Gastrocnemius medialis (tissue), 4 donors: ENCODE measurements around the gene PCID2. TPM values are rescaled to one million over a fixed set of nuclear protein-coding genes. Genes with fewer than 3 reads are reported as not detected.

Experiments
- ATAC-seq, 2 donors: fragments of 150-250 bp; one replicate each; pipeline ENCODE4 v1.9.1; 2016
- DNase-seq, 2 donors: peaks; one replicate each; pipeline ENCODE4 v3.0.0-alpha.2; 2019
- H3K27ac ChIP-seq, 4 donors: fragments of 200-600 bp; sonication (generic); 1 replicate in 1 of 4; 2 replicates in 3 of 4; pipeline ENCODE4 v1.5.1; 2016 to 2018; ENCODE audit warnings: mild to moderate bottlenecking in 2 of 4, moderate library complexity in 1 of 4
- H3K27me3 ChIP-seq, 3 donors: fragments of 200-600 bp; sonication (generic) in 2 of 3; 1 replicate in 1 of 3; 2 replicates in 2 of 3; pipeline versions ENCODE4 v1.5.1 to v1.6.0; 2016 to 2019; ENCODE audit warnings: mild to moderate bottlenecking in 1 of 3, moderate library complexity in 1 of 3
- H3K36me3 ChIP-seq, 2 donors: fragments of 200-600 bp; sonication (generic) in 1 of 2; one replicate each; pipeline ENCODE4 v1.5.1; 2017 to 2018
- H3K4me1 ChIP-seq, 2 donors: fragments of 200-600 bp; sonication (generic) in 1 of 2; one replicate each; pipeline ENCODE4 v1.5.1; 2016 to 2017; ENCODE audit warnings: mild to moderate bottlenecking in 2 of 2
- H3K4me3 ChIP-seq, 4 donors: fragments of 200-600 bp; sonication (generic) in 3 of 4; 1 replicate in 1 of 4; 2 replicates in 3 of 4; pipeline ENCODE4 v1.5.1; 2016 to 2019; ENCODE audit warnings: mild to moderate bottlenecking in 2 of 4
- H3K9me3 ChIP-seq, 3 donors: fragments of 200-600 bp; sonication (generic) in 2 of 3; 1 replicate in 1 of 3; 2 replicates in 2 of 3; pipeline ENCODE4 v1.5.1; 2016 to 2019
- POLR2A ChIP-seq, 2 donors: fragments of 450-650 bp; IDR thresholded peaks; one replicate each; pipeline ENCODE4 v1.6.1; 2017; ENCODE audit warnings: antibody characterized with exemption in 2 of 2, mild to moderate bottlenecking in 2 of 2, moderate library complexity in 2 of 2
- in situ Hi-C, 4 donors: fragments of 200-750 bp; cut with MboI; loops; one replicate each; pipeline versions ENCODE4 v1.15.0 to v1.8.0; 2017; ENCODE audit warnings: low sequenced_read_pairs in 4 of 4
- intact Hi-C: fragments of 100-400 bp; cut with DNase I; formaldehyde crosslinking; loops from one replicate; pipeline ENCODE4 v1.15.1; 2023; ENCODE audit warnings: low total_unique reads
- total RNA-seq, 4 donors: library from RNA; depleted of rRNA; stranded (reverse); fragments of >200 nt; gene quantifications; one replicate each; pipeline versions ENCODE4 v1.1.0 to v1.2.3, GENCODE V29; 2016
- TF ChIP-seq, protein P1 (sequence below), 5 experiments: fragments of 450-650 bp in 3 of 5; fragments of 200-600 bp in 2 of 5; sonication (generic) in 2 of 5; IDR thresholded peaks in 4 of 5; conservative IDR thresholded peaks in 1 of 5; 1 replicate in 4 of 5; 2 replicates in 1 of 5; pipeline ENCODE4 v1.5.1; 2016 to 2019; ENCODE audit warnings: antibody characterized with exemption in 5 of 5, mild to moderate bottlenecking in 3 of 5, moderate library complexity in 3 of 5

PCID2 gene
- total RNA-seq, 4 donors from 2014 or later = 26.4 to 45.6 (median 28.0) TPM

DNA sequence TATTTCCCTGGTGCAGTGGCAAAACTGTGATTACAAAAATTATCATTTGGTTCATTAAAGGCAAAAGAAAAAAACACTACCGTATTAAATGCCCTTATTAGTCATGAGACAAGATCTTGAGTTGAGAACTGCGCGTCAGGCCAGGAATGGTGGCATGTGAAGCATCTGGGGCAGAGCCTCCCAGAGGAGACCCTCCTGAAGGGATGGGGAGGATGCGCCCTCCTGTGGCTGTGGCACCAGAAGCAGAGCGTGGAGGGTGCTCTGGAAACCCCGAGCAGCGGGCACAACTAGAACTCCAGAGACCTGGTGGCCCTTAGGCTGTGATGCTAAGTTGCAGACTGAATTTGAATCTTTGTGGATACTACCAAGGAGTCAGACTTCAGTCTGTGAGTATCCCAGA is 12.4 kb upstream of the PCID2 start:
- ATAC-seq (no peak), DNase-seq (no peak)
- intact Hi-C loops = no loop called here
- in situ Hi-C loops = no loop called here
- peak overlapping the region in 3 of 4 donors; percentile 5 to 100 (median 100) for H3K27ac ChIP-seq
- H3K36me3 ChIP-seq = peaks cover 0 to 23% of the 10 kb centered on the region in 2 donors
- no peaks in the 10 kb centered on the region for H3K9me3 ChIP-seq
- no peaks in the 10 kb centered on the region for H3K27me3 ChIP-seq
- H3K4me1 ChIP-seq = peaks cover 38 to 50% of the 10 kb centered on the region in 2 donors
- H3K4me3 ChIP-seq = no peak overlapping the region
- TF ChIP-seq POLR2A (IDR thresholded peaks at IDR 0.05) = no peak
- TF ChIP-seq, protein P1, sequence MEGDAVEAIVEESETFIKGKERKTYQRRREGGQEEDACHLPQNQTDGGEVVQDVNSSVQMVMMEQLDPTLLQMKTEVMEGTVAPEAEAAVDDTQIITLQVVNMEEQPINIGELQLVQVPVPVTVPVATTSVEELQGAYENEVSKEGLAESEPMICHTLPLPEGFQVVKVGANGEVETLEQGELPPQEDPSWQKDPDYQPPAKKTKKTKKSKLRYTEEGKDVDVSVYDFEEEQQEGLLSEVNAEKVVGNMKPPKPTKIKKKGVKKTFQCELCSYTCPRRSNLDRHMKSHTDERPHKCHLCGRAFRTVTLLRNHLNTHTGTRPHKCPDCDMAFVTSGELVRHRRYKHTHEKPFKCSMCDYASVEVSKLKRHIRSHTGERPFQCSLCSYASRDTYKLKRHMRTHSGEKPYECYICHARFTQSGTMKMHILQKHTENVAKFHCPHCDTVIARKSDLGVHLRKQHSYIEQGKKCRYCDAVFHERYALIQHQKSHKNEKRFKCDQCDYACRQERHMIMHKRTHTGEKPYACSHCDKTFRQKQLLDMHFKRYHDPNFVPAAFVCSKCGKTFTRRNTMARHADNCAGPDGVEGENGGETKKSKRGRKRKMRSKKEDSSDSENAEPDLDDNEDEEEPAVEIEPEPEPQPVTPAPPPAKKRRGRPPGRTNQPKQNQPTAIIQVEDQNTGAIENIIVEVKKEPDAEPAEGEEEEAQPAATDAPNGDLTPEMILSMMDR (IDR thresholded peaks at IDR 0.05 in 4 of 5, conservative IDR thresholded peaks at IDR 0.05 in 1 of 5) = peak in 2 of 5 experiments; percentile 22 to 31

DNA sequence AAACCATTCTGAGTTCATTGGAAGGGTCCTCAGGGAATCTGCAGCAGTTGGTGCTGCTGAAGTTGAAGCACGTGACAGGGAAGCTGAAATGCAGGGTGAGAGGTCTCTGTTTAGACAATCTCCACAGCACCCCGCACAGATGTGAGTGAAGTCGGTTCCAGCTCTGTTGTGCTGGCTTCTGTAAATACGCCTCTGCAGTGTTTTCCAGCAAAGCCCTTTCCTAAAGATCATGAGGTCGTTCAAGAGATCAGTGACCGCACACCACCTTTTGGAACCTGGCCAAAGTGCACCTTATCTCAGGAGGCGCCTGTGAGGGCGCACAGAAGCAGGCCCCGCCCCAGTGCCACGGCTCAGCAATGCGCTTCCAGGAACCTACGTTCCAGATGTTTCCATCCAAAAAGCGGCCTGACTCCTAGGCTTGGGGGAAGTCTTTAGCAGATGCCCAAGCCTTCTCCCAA is 11.7 kb upstream of the PCID2 start:
- in situ Hi-C loops (no loop called here), intact Hi-C loops (no loop called here)
- Histone ChIP-seq H3K36me3 (peaks cover 0 to 16% of the 10 kb centered on the region in 2 donors), H3K27me3 (no peaks in the 10 kb centered on the region), H3K4me3 (no peak overlapping the region), H3K4me1 (peaks cover 45 to 57% of the 10 kb centered on the region in 2 donors), H3K9me3 (no peaks in the 10 kb centered on the region), H3K27ac (peak overlapping the region; percentile 92 to 100 (median 97))
- DNase-seq = no peak
- TF ChIP-seq POLR2A (IDR thresholded peaks at IDR 0.05) = no peak
- TF ChIP-seq, protein P1 (IDR thresholded peaks at IDR 0.05 in 4 of 5, conservative IDR thresholded peaks at IDR 0.05 in 1 of 5) = no peak
- no peak for ATAC-seq

DNA sequence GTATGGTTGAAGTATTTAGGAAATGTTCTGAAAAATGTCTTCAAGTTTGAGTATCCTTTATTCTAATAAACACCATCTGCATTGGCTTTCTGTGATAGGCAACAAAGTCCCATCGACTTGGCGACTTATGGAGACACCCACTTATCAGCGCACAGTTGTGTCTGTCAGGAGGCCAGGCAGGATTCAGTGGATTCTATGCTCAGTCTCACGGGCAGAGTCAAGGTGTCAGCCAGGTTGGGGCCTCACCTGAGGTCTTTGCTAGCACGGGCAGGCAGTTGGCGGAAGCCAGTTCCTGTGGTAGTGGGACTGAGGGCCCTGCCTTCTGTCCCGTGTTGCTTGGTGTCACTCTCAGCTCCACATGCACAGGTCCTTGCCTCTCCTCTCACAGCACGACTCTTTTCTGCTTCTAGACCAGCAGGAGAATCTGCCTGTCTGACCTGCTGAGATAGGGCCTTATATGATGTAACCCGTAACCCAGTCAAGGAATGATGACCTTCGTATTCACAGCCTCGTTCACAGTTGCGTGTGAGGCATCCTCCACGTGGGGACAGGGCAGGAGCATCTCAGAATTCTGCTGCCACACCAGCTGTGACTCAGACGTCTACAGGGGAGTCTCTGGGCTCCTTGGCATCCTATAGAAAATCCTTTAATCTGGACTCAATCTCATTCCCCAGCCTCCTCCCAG is 10.9 kb upstream of the PCID2 start:
- DNase-seq (no peak), ATAC-seq (no peak)
- TF ChIP-seq, protein P1 (IDR thresholded peaks at IDR 0.05 in 4 of 5, conservative IDR thresholded peaks at IDR 0.05 in 1 of 5) = no peak
- TF ChIP-seq POLR2A (IDR thresholded peaks at IDR 0.05) = no peak
- H3K4me1 ChIP-seq = peaks cover 53 to 65% of the 10 kb centered on the region in 2 donors
- in situ Hi-C loops (loop anchor here in 1 of 4 donors (10.0 kb wide), 1 partner anchor 75 kb away; the partner anchor contains the start of gene LAMP1), intact Hi-C loops (no loop called here)
- H3K36me3 ChIP-seq = peaks cover 0 to 10% of the 10 kb centered on the region in 2 donors
- H3K4me3 ChIP-seq = no peak overlapping the region
- no peaks in the 10 kb centered on the region for H3K9me3 ChIP-seq
- no peaks in the 10 kb centered on the region for H3K27me3 ChIP-seq
- peak overlapping the region; percentile 92 to 100 (median 97) for H3K27ac ChIP-seq

DNA sequence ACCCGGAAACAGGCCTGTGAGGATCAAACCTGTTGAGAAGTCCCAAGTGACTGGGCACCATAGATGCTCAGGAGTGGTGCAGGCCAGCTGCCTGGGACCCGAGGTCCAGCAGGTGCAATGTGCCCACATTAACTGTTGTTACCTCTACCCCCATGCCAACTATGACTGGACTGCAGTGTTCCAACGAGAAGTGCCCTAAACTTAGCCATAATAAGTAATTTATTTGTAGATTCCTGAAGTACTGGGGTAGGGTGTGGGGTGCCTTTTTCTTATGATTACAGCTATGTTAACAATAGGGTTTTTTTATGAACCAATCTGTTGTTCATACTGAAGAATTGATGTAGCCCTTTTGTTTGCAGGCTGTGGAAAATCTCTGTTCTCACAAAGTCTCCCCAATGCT is 10.1 kb upstream of the PCID2 start:
- in situ Hi-C loops (loop anchor here in 1 of 4 donors (10.0 kb wide), 1 partner anchor 76 kb away; the partner anchor contains the start of gene LAMP1), intact Hi-C loops (no loop called here)
- no peaks in the 10 kb centered on the region for H3K9me3 ChIP-seq
- TF ChIP-seq, protein P1 (IDR thresholded peaks at IDR 0.05 in 4 of 5, conservative IDR thresholded peaks at IDR 0.05 in 1 of 5) = no peak
- no peak for TF ChIP-seq POLR2A (IDR thresholded peaks at IDR 0.05)
- H3K27me3 ChIP-seq = no peaks in the 10 kb centered on the region
- no peak for ATAC-seq
- peaks cover 0 to 10% of the 10 kb centered on the region in 2 donors for H3K36me3 ChIP-seq
- H3K4me3 ChIP-seq = no peak overlapping the region
- peaks cover 61 to 73% of the 10 kb centered on the region in 2 donors for H3K4me1 ChIP-seq
- H3K27ac ChIP-seq = peak overlapping the region; percentile 92 to 100 (median 97)
- no peak for DNase-seq
